HEK293 (cell line): ENCODE results near the gene TMEM143.
A peak's percentile ranks its signal among the peaks of the same experiment; 100 is the strongest.

Experiments used
- ELK4 ChIP-seq: IDR thresholded peaks from 2 replicates; pipeline ENCODE4 v1.6.1; 2011; ENCODE audit warnings: mild to moderate bottlenecking, low read depth, low read length, borderline replicate concordance
- GLI4 ChIP-seq: fragments of 450-650 bp; formaldehyde crosslinking; IDR thresholded peaks from 2 replicates; pipeline ENCODE4 v1.5.1; 2016; ENCODE audit warnings: missing biosample characterization, missing genetic modification characterization
- GLIS1 ChIP-seq: fragments of 450-650 bp; formaldehyde crosslinking; IDR thresholded peaks from 2 replicates; pipeline ENCODE4 v1.5.1; 2016; ENCODE audit warnings: missing biosample characterization, missing genetic modification characterization
- HOXA7 ChIP-seq: sonication (generic); formaldehyde crosslinking; IDR thresholded peaks from 2 replicates; pipeline ENCODE4 v1.8.1; 2022; ENCODE audit warnings: missing genetic modification reagents, borderline replicate concordance
- HOXC10 ChIP-seq: sonication (generic); formaldehyde crosslinking; IDR thresholded peaks from 2 replicates; pipeline ENCODE4 v1.8.1; 2023; ENCODE audit warnings: mild to moderate bottlenecking, missing genetic modification reagents
- PRDM1 ChIP-seq: fragments of 450-650 bp; formaldehyde crosslinking; IDR thresholded peaks from 2 replicates; pipeline ENCODE4; 2016; ENCODE audit warnings: missing biosample characterization, missing genetic modification characterization
- RBAK ChIP-seq: fragments of 450-650 bp; formaldehyde crosslinking; IDR thresholded peaks from 2 replicates; pipeline ENCODE4 v1.5.1; 2016; ENCODE audit warnings: missing biosample characterization, missing genetic modification characterization
- REST ChIP-seq: fragments of 450-650 bp; formaldehyde crosslinking; IDR thresholded peaks from 2 replicates; pipeline ENCODE4 v1.5.1; 2016; ENCODE audit warnings: missing biosample characterization, missing genetic modification characterization
- SCRT1 ChIP-seq: fragments of 450-650 bp; formaldehyde crosslinking; IDR thresholded peaks from 2 replicates; pipeline ENCODE4 v1.5.1; 2016; ENCODE audit warnings: missing biosample characterization, missing genetic modification characterization, borderline replicate concordance
- WT1 ChIP-seq: fragments of 450-650 bp; formaldehyde crosslinking; IDR thresholded peaks from 2 replicates; pipeline ENCODE4 v1.5.1; 2016; ENCODE audit warnings: missing biosample characterization, missing genetic modification characterization
- ZBTB10 ChIP-seq: fragments of 450-650 bp; formaldehyde crosslinking; IDR thresholded peaks from 2 replicates; pipeline ENCODE4 v1.5.1; 2016; ENCODE audit warnings: missing biosample characterization, missing genetic modification characterization
- ZNF157 ChIP-seq: fragments of 450-650 bp; formaldehyde crosslinking; IDR thresholded peaks from 2 replicates; pipeline ENCODE4 v1.5.1; 2016; ENCODE audit warnings: missing biosample characterization, missing genetic modification characterization
- ZNF18 ChIP-seq: fragments of 450-650 bp; formaldehyde crosslinking; IDR thresholded peaks from 2 replicates; pipeline ENCODE4 v1.5.1; 2016; ENCODE audit warnings: missing biosample characterization, missing genetic modification characterization
- ZNF184 ChIP-seq: fragments of 450-650 bp; IDR thresholded peaks from 2 replicates; pipeline ENCODE4 v1.5.1; 2018; ENCODE audit warnings: missing biosample characterization, mild to moderate bottlenecking, missing genetic modification characterization
- ZNF23 ChIP-seq: fragments of 450-650 bp; formaldehyde crosslinking; IDR thresholded peaks from 2 replicates; pipeline ENCODE4 v1.5.1; 2016; ENCODE audit warnings: missing biosample characterization, missing genetic modification characterization, borderline replicate concordance
- ZNF266 ChIP-seq: fragments of 450-650 bp; formaldehyde crosslinking; IDR thresholded peaks from 2 replicates; pipeline ENCODE4 v1.5.1; 2016; ENCODE audit warnings: missing biosample characterization, missing genetic modification characterization, low read depth
- ZNF274 ChIP-seq, 2 experiments: fragments of 200-500 bp in 1 of 2; fragments of 450-650 bp in 1 of 2; sonication (Bioruptor generic) in 1 of 2; formaldehyde crosslinking in 1 of 2; IDR thresholded peaks; 2 replicates each; pipeline versions ENCODE4 v1.5.1 to v1.6.1; 2014 to 2016; ENCODE audit warnings: borderline replicate concordance in 1 of 2, inconsistent platforms in 1 of 2, low read length in 1 of 2, missing biosample characterization in 1 of 2, missing genetic modification characterization in 1 of 2
- ZNF354C ChIP-seq: fragments of 450-650 bp; formaldehyde crosslinking; IDR thresholded peaks from 2 replicates; pipeline ENCODE4 v1.5.1; 2016; ENCODE audit warnings: missing biosample characterization, missing genetic modification characterization, low read depth, borderline replicate concordance
- ZNF366 ChIP-seq: fragments of 450-650 bp; formaldehyde crosslinking; conservative IDR thresholded peaks from 2 replicates; pipeline ENCODE4 v1.5.1; 2016; ENCODE audit warnings: missing biosample characterization, missing genetic modification characterization
- ZNF37A ChIP-seq: fragments of 450-650 bp; IDR thresholded peaks from 2 replicates; pipeline ENCODE4 v1.5.1; 2018; ENCODE audit warnings: missing biosample characterization, missing genetic modification characterization
- ZNF391 ChIP-seq: fragments of 450-650 bp; formaldehyde crosslinking; IDR thresholded peaks from 2 replicates; pipeline ENCODE4 v1.5.1; 2016; ENCODE audit warnings: low read depth, missing biosample characterization, missing genetic modification characterization, borderline replicate concordance
- ZNF513 ChIP-seq: fragments of 450-650 bp; IDR thresholded peaks from 2 replicates; pipeline ENCODE4 v1.5.1; 2018; ENCODE audit warnings: missing biosample characterization, missing genetic modification characterization
- ZNF529 ChIP-seq: fragments of 450-650 bp; formaldehyde crosslinking; IDR thresholded peaks from 2 replicates; pipeline ENCODE4 v1.5.1; 2017; ENCODE audit warnings: missing genetic modification characterization, missing biosample characterization; ENCODE audit not compliant: insufficient replicate concordance
- ZNF558 ChIP-seq: fragments of 450-650 bp; formaldehyde crosslinking; IDR thresholded peaks from 2 replicates; pipeline ENCODE4 v1.5.1; 2016; ENCODE audit warnings: missing biosample characterization, missing genetic modification characterization
- ZNF560 ChIP-seq: fragments of 450-650 bp; formaldehyde crosslinking; IDR thresholded peaks from 2 replicates; pipeline ENCODE4 v1.5.1; 2017; ENCODE audit warnings: missing biosample characterization, missing genetic modification characterization, borderline replicate concordance
- ZNF701 ChIP-seq: fragments of 450-650 bp; formaldehyde crosslinking; IDR thresholded peaks from 2 replicates; pipeline ENCODE4 v1.5.1; 2016; ENCODE audit warnings: missing biosample characterization, missing genetic modification characterization
- ZNF776 ChIP-seq: fragments of 450-650 bp; formaldehyde crosslinking; IDR thresholded peaks from 2 replicates; pipeline ENCODE4 v1.5.0; 2017; ENCODE audit warnings: missing biosample characterization, missing genetic modification characterization, borderline replicate concordance
- ZNF792 ChIP-seq: fragments of 450-650 bp; formaldehyde crosslinking; IDR thresholded peaks from 2 replicates; pipeline ENCODE4 v1.5.1; 2016; ENCODE audit warnings: missing biosample characterization, missing genetic modification characterization
- ZNF837 ChIP-seq: fragments of 450-650 bp; formaldehyde crosslinking; IDR thresholded peaks from 2 replicates; pipeline ENCODE4 v1.5.1; 2016; ENCODE audit warnings: missing biosample characterization, missing genetic modification characterization

Gene TMEM143

GRCh38 chr19:48363500-48363809, 285 bp downstream of the TMEM143 start (continued):
- TF ChIP-seq ZNF18 (no peak), PRDM1 (tag by site-specific recombination) (no peak), ZNF354C (tag by site-specific recombination) (no peak), ZNF23 (tag by site-specific recombination) (no peak), ZNF776 (tag by site-specific recombination) (no peak), ZNF266 (tag by site-specific recombination) (no peak), ZNF184 (tag by site-specific recombination) (no peak), HOXC10 (no peak), GLI4 (0 out of 2 replicates have a peak, but pooled peaks have one; percentile 68), ZNF391 (tag by site-specific recombination) (no peak), ELK4 (no peak), ZNF558 (tag by site-specific recombination) (no peak), SCRT1 (tag by site-specific recombination) (peak; percentile 78), ZNF837 (tag by site-specific recombination) (no peak), ZNF529 (no peak), ZNF274 (IDR thresholded peaks at IDR 0.05; ENCODE audit: low read length) (no peak), ZNF274 (tag by site-specific recombination; IDR thresholded peaks at IDR 0.05; ENCODE audit: borderline replicate concordance) (no peak), ZNF792 (tag by site-specific recombination) (peak; percentile 90), ZNF366 (tag by site-specific recombination) (no peak), ZNF37A (tag by site-specific recombination) (no peak), ZNF513 (tag by site-specific recombination) (no peak), REST (tag by site-specific recombination) (no peak), HOXA7 (CRISPR knock-in tag) (no peak), GLIS1 (tag by site-specific recombination) (no peak; the same call in 1 of the 2 replicates), ZNF157 (tag by site-specific recombination) (peak; percentile 46; the same call in 1 of the 2 replicates), ZNF560 (tag by site-specific recombination) (no peak), ZBTB10 (tag by site-specific recombination) (peak; percentile 98), ZNF701 (tag by site-specific recombination) (0 out of 2 replicates have a peak, but pooled peaks have one; percentile 35), RBAK (tag by site-specific recombination) (no peak), WT1 (0 out of 2 replicates have a peak, but pooled peaks have one; percentile 13)
